GM12875 (cell line): ENCODE results near the gene CETN3.
A peak's percentile ranks its signal among the peaks of the same experiment; 100 is the strongest.

Source experiments
- H3K4me3 ChIP-seq: one replicate; pipeline ENCODE4 v1.5.1; 2011; ENCODE audit warnings: low read depth, low read length, control low read depth
- CTCF ChIP-seq: IDR thresholded peaks from 2 replicates; pipeline ENCODE4 v1.5.1; 2011; ENCODE audit warnings: low read depth, mild to moderate bottlenecking, control low read depth, inconsistent platforms, low read length, moderate library complexity, borderline replicate concordance; ENCODE audit not compliant: insufficient read depth

The CETN3 gene

GRCh38 chr5:90399251-90399650, 10.3 kb downstream of the CETN3 start:
- H3K4me3 ChIP-seq, result no peak overlapping the region
- no peak for TF ChIP-seq CTCF

- TF ChIP-seq CTCF, result no peak
- no peak overlapping the region for H3K4me3 ChIP-seq
Observed at GRCh38 chr5:90398726-90399125, 10.8 kb downstream of the CETN3 start.

GRCh38 chr5:90395005-90395404, 14.6 kb downstream of the CETN3 start:
- TF ChIP-seq CTCF, result no peak
- no peak overlapping the region for H3K4me3 ChIP-seq

- TF ChIP-seq CTCF, result no peak
- H3K4me3 ChIP-seq, result no peak overlapping the region
Observed at GRCh38 chr5:90390928-90391327, 18.6 kb downstream of the CETN3 start.

- no peak overlapping the region for H3K4me3 ChIP-seq
- TF ChIP-seq CTCF, result no peak
Observed at GRCh38 chr5:90390326-90390725, 19.2 kb downstream of the CETN3 start.

GRCh38 chr5:90387508-90387907, 22.0 kb downstream of the CETN3 start:
- no peak for TF ChIP-seq CTCF
- no peak overlapping the region for H3K4me3 ChIP-seq

DNA sequence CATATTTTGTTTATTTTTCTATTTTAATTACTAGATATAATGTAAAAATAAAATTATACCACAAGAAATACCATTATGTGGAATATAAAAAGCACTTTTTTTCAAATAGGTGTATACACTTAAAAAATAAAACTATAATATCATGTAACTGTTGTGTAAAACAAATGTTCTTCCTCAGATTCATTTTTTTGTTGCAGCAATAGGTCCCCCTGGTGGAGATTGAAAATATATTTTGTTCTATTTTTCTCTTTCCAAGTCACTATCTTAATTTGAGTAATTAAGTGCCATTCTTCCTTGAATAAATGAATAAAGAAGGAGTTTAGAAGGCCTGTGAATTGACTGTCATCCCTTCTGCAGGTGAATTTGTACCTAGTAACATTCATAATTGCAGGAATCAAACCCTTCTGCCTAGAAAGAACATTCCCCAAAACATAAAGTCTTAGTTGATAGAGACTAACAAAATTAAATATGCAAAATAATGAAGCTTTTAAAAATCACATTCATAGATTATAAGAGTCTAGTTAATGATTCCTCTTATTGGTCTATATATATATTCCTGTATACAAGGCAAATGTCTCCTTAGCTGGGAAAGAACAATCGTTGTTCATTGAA, 23.4 kb downstream of the CETN3 start:
- H3K4me3 ChIP-seq, result no peak overlapping the region
- peak; percentile 27; the same call in 1 of the 2 replicates for TF ChIP-seq CTCF
